GM18508 (cell line): ENCODE results near the gene CITED2.
A peak's percentile ranks its signal among the peaks of the same experiment; 100 is the strongest.

Source experiments
- ATAC-seq: cut with Tn5 transposase; IDR thresholded peaks from one replicate; pipeline ENCODE4 v1.9.1; 2021; ENCODE audit warnings: moderate number of reproducible peaks; ENCODE audit not compliant: insufficient read depth, unreplicated experiment

The CITED2 gene

GRCh38 chr6:139335447-139336210 lies 38.8 kb downstream of the CITED2 start:
- ATAC-seq, result no peak

GRCh38 chr6:139334806-139335446 lies 39.5 kb downstream of the CITED2 start:
- no peak for ATAC-seq

- ATAC-seq, result no peak
Measured at GRCh38 chr6:139330826-139331500, 43.5 kb downstream of the CITED2 start.

GRCh38 chr6:139330306-139330705 lies 44.1 kb downstream of the CITED2 start:
- no peak for ATAC-seq

GRCh38 chr6:139329224-139329623 lies 45.2 kb downstream of the CITED2 start:
- ATAC-seq, result no peak

- ATAC-seq, result peak; percentile 45
Measured at GRCh38 chr6:139327038-139327437, 47.4 kb downstream of the CITED2 start.

GRCh38 chr6:139325686-139326085 lies 48.8 kb downstream of the CITED2 start:
- no peak for ATAC-seq

GRCh38 chr6:139325125-139325524 lies 49.3 kb downstream of the CITED2 start:
- peak; percentile 44 for ATAC-seq

GRCh38 chr6:139324301-139324555 lies 50.2 kb downstream of the CITED2 start:
- ATAC-seq, result no peak

- no peak for ATAC-seq
Measured at GRCh38 chr6:139323511-139324300, 50.7 kb downstream of the CITED2 start.
